ENCODE results near the gene PPP4C. TPM values are rescaled to one million over a fixed set of nuclear protein-coding genes. Genes with fewer than 3 reads are reported as not detected.
"Not testable (repeated sequence)": the region's sequence is repeated elsewhere in the genome, so short reads cannot be mapped to it uniquely, and the experiment has no call there.

PPP4C gene
- total and polyA plus RNA-seq, 11 donors = 29.9 to 89.0 (median 43.5) TPM

GRCh38 chr16:30113711-30114333, 38.0 kb downstream of the PPP4C start:
- no peak for DNase-seq
- intact Hi-C loops (cut with DNase I) = no loop called here
- H3K27me3 ChIP-seq = no peaks in the 10 kb centered on the region
- H3K4me1 ChIP-seq = peaks cover 0 to 6% (median 0%) of the 10 kb centered on the region in 12 donors
- H3K27ac ChIP-seq = peak overlapping the region in 1 of 12 donors; percentile 4
- TF ChIP-seq POLR2A (IDR thresholded peaks at IDR 0.05) = no peak
- no peak for TF ChIP-seq CTCF (IDR thresholded peaks at IDR 0.05)
- H3K4me3 ChIP-seq = no peak overlapping the region
- H3K9me3 ChIP-seq = no peaks in the 10 kb centered on the region
- peaks cover 0 to 96% (median 87%) of the 10 kb centered on the region in 9 donors for H3K36me3 ChIP-seq
- WGBS, 4 donors = 87 to 96% (median 89%) methylated on average over 14 to 20 of the region's 20 CpGs
- ATAC-seq = no peak

- TF ChIP-seq POLR2A (IDR thresholded peaks at IDR 0.05) (no peak), CTCF (IDR thresholded peaks at IDR 0.05) (no peak)
- no peak overlapping the region for H3K27ac ChIP-seq
- DNase-seq = no peak
- no peaks in the 10 kb centered on the region for H3K9me3 ChIP-seq
- ATAC-seq = no peak
- intact Hi-C loops (cut with DNase I) = no loop called here
- peaks cover 0 to 6% (median 0%) of the 10 kb centered on the region in 12 donors for H3K4me1 ChIP-seq
- H3K27me3 ChIP-seq = no peaks in the 10 kb centered on the region
- peaks cover 0 to 96% (median 89%) of the 10 kb centered on the region in 9 donors for H3K36me3 ChIP-seq
- no peak overlapping the region for H3K4me3 ChIP-seq
- 83 to 92% (median 89%) methylated on average over 4 to 11 of the region's 11 CpGs for WGBS, 4 donors
Measured at GRCh38 chr16:30114411-30114810, 38.6 kb downstream of the PPP4C start.

- H3K27me3 ChIP-seq; ATAC-seq; H3K27ac ChIP-seq; H3K4me1 ChIP-seq; intact Hi-C loops (cut with DNase I); H3K4me3 ChIP-seq; DNase-seq; H3K9me3 ChIP-seq: not testable (repeated sequence)
- 90 to 95% (median 93%) methylated on average over 7 of the region's 7 CpGs for WGBS, 4 donors
- peaks cover 0 to 96% (median 89%) of the 10 kb centered on the region in 9 donors for H3K36me3 ChIP-seq
Measured at GRCh38 chr16:30114833-30115232, 39.0 kb downstream of the PPP4C start.

- Histone ChIP-seq H3K9me3 (no peaks in the 10 kb centered on the region), H3K27me3 (no peaks in the 10 kb centered on the region), H3K4me1 (peaks cover 0 to 8% (median under 1%) of the 10 kb centered on the region in 12 donors), H3K36me3 (peaks cover 0 to 96% (median 89%) of the 10 kb centered on the region in 9 donors), H3K4me3 (no peak overlapping the region), H3K27ac (no peak overlapping the region)
- 90 to 94% (median 92%) methylated on average over 6 to 7 of the region's 7 CpGs for WGBS, 4 donors
- ATAC-seq (peak in 1 of 4 donors; percentile 21), DNase-seq (no peak)
- intact Hi-C loops (cut with DNase I) = no loop called here
- TF ChIP-seq POLR2A (IDR thresholded peaks at IDR 0.05) (no peak), CTCF (IDR thresholded peaks at IDR 0.05) (no peak)
Measured at GRCh38 chr16:30115238-30115637, 39.4 kb downstream of the PPP4C start.
